ENCODE data around the gene GRB2. TPM values are rescaled to one million over a fixed set of nuclear protein-coding genes. Genes with fewer than 3 reads are reported as not detected.

GRB2 gene
- total and polyA plus RNA-seq, 10 of the 15 experiments (the other 5 are each of a cell fraction or from before 2014, with no cell fraction given): 113 to 268 (median 158) TPM

- CTCF ChIA-PET: interaction anchor here (0.6 to 5.8 kb wide), 6 partner anchors 9 to 30 kb away, joined by 3 to 25 read pairs (median 8); no protein-coding TSS in a partner anchor
- no TSS peak for BruUV-seq (replicated peaks)
- H3K4me2 ChIP-seq (ENCODE audit: control insufficient read depth, insufficient read depth): no peak overlapping the region
- DNase-seq (ENCODE audit: low read depth, low spot score) (no peak), ATAC-seq (no peak), FAIRE-seq (no peak)
- no peak overlapping the region for H3K9ac ChIP-seq (ENCODE audit: control insufficient read depth, insufficient read depth, low read length)
- no peaks in the 10 kb centered on the region for H3K27me3 ChIP-seq (replicated peaks in 1 of 2; ENCODE audit: control insufficient read depth in 2 of 2, insufficient read depth in 2 of 2, low read length in 1 of 2)
- TF ChIP-seq MYB (IDR thresholded peaks at IDR 0.05; ENCODE audit: borderline replicate concordance, low read depth, low read length) (no peak), CREM (IDR thresholded peaks at IDR 0.05; ENCODE audit: low read depth) (no peak), NR2F1 (conservative IDR thresholded peaks at IDR 0.05) (no peak), HDAC6 (IDR thresholded peaks at IDR 0.05; ENCODE audit: unreplicated experiment) (no peak), ATF7 (IDR thresholded peaks at IDR 0.05; ENCODE audit: low read depth) (no peak)
- in situ Hi-C loops (cut with MboI): no loop called here
- RAD21 ChIA-PET (ENCODE audit: unreplicated experiment): interaction anchor here (0.7 to 3.5 kb wide), 10 partner anchors 11 to 899 kb away, joined by 3 to 17 read pairs (median 3); partner anchors contain the start of gene GRB2
- no peaks in the 10 kb centered on the region; a peak in 1 of 4 replicates for H3K36me3 ChIP-seq (ENCODE audit: control insufficient read depth in 2 of 2, insufficient read depth in 2 of 2, low read length in 1 of 2)
- no peak overlapping the region for H3K27ac ChIP-seq (ENCODE audit: control insufficient read depth, insufficient read depth)
- peaks cover 50% of the 10 kb centered on the region for H3K4me1 ChIP-seq (ENCODE audit: control insufficient read depth, insufficient read depth, low read length)
- H3K9me3 ChIP-seq (replicated peaks; ENCODE audit: control insufficient read depth, insufficient read depth, low read length): peaks cover 3% of the 10 kb centered on the region; the same call in 2 of the 3 replicates
- H3K79me2 ChIP-seq (ENCODE audit: control insufficient read depth, insufficient read depth, low read length): peaks cover 88% of the 10 kb centered on the region
- POLR2A ChIA-PET: interaction anchor here (0.7 to 5.7 kb wide), 11 partner anchors 10 to 88 kb away, joined by 3 to 64 read pairs (median 7); partner anchors contain the start of genes MRPS7 and SLC25A19
- no peak overlapping the region for H3K4me3 ChIP-seq
- peaks cover 7% of the 10 kb centered on the region for H4K20me1 ChIP-seq (ENCODE audit: control insufficient read depth, insufficient read depth)
- no peak overlapping the region for H2AFZ ChIP-seq (ENCODE audit: control insufficient read depth, low read depth, low read length)
- intact Hi-C loops (cut with micrococcal nuclease; ENCODE audit: unreplicated experiment): no loop called here
- SMC1A ChIA-PET (ENCODE audit: uncharacterized antibody, unreplicated experiment): interaction anchor here (0.7 to 10.6 kb wide), 8 partner anchors 7 to 52 kb away, joined by 3 to 125 read pairs (median 64); no protein-coding TSS in a partner anchor
These were observed 55.4 kb downstream of the GRB2 start for GRCh38 chr17:75350029-75350428.

- CTCF ChIA-PET: interaction anchor here (0.7 to 15.4 kb wide), 10 partner anchors 9 to 109 kb away, joined by 3 to 182 read pairs (median 8); no protein-coding TSS in a partner anchor
- in situ Hi-C loops (cut with MboI): no loop called here
- no peak for ATAC-seq
- TF ChIP-seq FOXK2 (IDR thresholded peaks at IDR 0.05) (no peak), TCF7 (IDR thresholded peaks at IDR 0.05; ENCODE audit: borderline replicate concordance) (no peak), MTA3 (IDR thresholded peaks at IDR 0.05; ENCODE audit: borderline replicate concordance, low read length) (no peak), IRF4 (IDR thresholded peaks at IDR 0.05; ENCODE audit: low read depth, low read length) (no peak), ZBTB4 (CRISPR knock-in tag; IDR thresholded peaks at IDR 0.05) (no peak), ATF3 (IDR thresholded peaks at IDR 0.05; ENCODE audit: borderline replicate concordance, extremely low read depth, low read depth, low read length) (no peak), IKZF2 (IDR thresholded peaks at IDR 0.05) (no peak), ATF7 (IDR thresholded peaks at IDR 0.05; ENCODE audit: low read depth) (no peak)
These were observed 55.9 kb downstream of the GRB2 start for GRCh38 chr17:75349589-75349988.

More at GRCh38 chr17:75349589-75349988, 55.9 kb downstream of the GRB2 start:
- POLR2A ChIA-PET: interaction anchor here (0.5 to 5.7 kb wide), 11 partner anchors 10 to 129 kb away, joined by 3 to 64 read pairs (median 5); partner anchors contain the start of gene SLC25A19
- SMC1A ChIA-PET (ENCODE audit: uncharacterized antibody, unreplicated experiment): interaction anchor here (1.1 to 10.6 kb wide), 10 partner anchors 8 to 54 kb away, joined by 3 to 125 read pairs (median 48); no protein-coding TSS in a partner anchor
- Histone ChIP-seq H3K9me3 (replicated peaks; ENCODE audit: control insufficient read depth, insufficient read depth, low read length) (peaks cover 3% of the 10 kb centered on the region; the same call in 2 of the 3 replicates), H3K9ac (ENCODE audit: control insufficient read depth, insufficient read depth, low read length) (no peak overlapping the region), H3K4me3 (no peak overlapping the region), H4K20me1 (ENCODE audit: control insufficient read depth, insufficient read depth) (peaks cover 7% of the 10 kb centered on the region), H3K27me3 (replicated peaks in 1 of 2; ENCODE audit: control insufficient read depth in 2 of 2, insufficient read depth in 2 of 2, low read length in 1 of 2) (no peaks in the 10 kb centered on the region), H3K4me2 (ENCODE audit: control insufficient read depth, insufficient read depth) (no peak overlapping the region; the same call in 1 of the 2 replicates), H3K4me1 (ENCODE audit: control insufficient read depth, insufficient read depth, low read length) (peaks cover 50% of the 10 kb centered on the region), H3K27ac (ENCODE audit: control insufficient read depth, insufficient read depth) (no peak overlapping the region), H3K79me2 (ENCODE audit: control insufficient read depth, insufficient read depth, low read length) (peaks cover 87% of the 10 kb centered on the region), H3K36me3 (ENCODE audit: control insufficient read depth in 2 of 2, insufficient read depth in 2 of 2, low read length in 1 of 2) (no peaks in the 10 kb centered on the region; a peak in 1 of 4 replicates), H2AFZ (ENCODE audit: control insufficient read depth, low read depth, low read length) (no peak overlapping the region)
- DNase-seq (ENCODE audit: low read depth, low spot score) (no peak), FAIRE-seq (no peak)
- RAD21 ChIA-PET (ENCODE audit: unreplicated experiment): interaction anchor here (0.7 to 3.5 kb wide), 14 partner anchors 9 to 899 kb away, joined by 3 to 29 read pairs (median 6); partner anchors contain the start of genes GRB2, MIF4GD and SLC25A19
- 94% methylated on average over 8 of the region's 8 CpGs for WGBS (ENCODE audit: insufficient coverage, insufficient replicate concordance, low lambda C conversion rate, missing lambda C conversion rate)
- intact Hi-C loops (cut with micrococcal nuclease; ENCODE audit: unreplicated experiment): no loop called here
- BruUV-seq (replicated peaks): no TSS peak

All from GM12878 (cell line).